HG03064 (cell line): ENCODE results near the gene TNFRSF14.

Experiments
- ATAC-seq: cut with Tn5 transposase; IDR thresholded peaks from one replicate; pipeline ENCODE4 v1.9.1; 2021; ENCODE audit warnings: low read depth; ENCODE audit not compliant: unreplicated experiment

The TNFRSF14 gene

DNA sequence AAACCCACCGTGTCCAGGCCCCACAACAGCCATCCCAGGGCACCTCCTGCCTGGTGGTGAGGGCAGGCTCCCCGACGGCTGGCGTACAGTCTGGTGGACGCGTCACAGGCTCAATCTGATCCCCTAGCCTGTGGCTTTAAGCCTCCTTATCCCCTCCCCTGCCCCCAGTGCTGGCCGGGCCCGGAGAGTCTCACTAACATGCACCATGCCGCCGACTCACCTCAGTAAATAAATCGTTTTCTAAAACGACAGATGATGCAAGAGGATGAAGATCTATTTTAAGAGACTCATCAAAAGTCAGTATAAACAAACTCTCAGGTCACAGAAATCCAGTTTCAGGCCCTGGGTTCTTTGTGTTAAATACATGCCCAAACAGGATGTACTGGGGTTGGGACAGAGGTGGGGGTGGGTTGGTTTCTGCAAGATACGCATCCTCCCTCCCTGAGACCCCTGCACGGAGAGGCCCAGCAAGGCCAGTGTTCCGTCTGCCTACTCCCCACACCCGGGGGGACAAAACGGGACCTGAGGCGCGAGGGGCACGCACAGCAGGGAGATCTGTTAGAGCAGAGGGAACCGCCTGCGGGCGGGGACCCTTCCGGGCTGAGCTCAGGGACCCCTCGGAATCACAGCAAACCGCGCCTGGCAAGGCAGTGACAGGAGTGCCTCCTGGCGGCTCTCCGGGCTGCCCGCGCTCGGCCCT is 32.8 kb upstream of the TNFRSF14 start:
- ATAC-seq, result no peak

DNA sequence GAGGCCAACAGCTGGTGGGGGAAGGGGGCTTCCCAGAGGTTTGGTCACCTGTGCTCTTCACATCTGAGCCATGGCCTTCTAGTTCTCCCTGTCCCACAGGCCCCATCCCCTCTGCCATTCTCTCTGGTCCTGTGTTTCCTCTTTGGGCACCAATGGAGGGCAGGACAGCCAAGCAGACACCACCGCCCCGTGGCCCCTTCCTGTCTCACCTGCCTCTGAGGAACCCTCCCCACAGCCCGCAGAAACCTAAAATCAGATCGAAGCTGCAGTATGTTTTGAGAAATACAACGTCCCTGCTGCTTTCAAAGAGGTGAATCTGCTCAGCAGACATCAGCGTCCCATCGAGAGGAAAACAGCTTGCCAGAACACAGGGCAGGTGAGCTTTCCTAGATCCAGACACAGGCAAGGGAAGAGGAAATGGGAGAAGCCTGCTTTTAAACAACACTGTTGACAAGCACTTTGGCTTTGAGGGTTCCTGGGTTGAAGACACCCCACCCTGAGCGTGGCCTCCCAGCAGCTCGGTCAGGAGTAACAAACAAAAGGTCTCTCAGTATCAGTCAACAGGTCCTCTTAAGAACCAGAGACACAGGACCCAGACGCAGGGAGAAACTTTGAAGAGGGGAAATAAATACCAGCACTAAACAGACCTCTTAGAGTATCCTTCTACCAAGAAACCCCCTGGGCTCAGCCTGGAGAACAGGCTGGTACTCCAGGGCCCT is 32.1 kb upstream of the TNFRSF14 start:
- no peak for ATAC-seq

DNA sequence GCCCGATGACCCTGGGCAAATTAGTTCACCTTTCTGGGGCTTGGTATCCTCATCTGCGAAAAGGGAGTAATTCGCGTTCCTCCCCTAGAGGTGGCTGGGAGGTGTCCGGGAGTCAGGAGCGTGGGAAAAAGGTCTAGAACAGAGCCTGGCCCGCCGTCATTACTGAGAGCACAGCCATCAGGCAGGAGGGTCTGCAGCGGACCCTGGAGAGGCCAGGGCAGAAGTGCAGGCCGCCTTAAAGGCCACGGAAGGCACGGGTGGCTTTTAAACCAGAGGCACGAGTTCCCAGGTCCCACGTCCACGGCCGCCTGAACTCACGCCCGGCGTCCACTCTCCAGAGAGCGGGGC is 30.6 kb upstream of the TNFRSF14 start:
- no peak for ATAC-seq

DNA sequence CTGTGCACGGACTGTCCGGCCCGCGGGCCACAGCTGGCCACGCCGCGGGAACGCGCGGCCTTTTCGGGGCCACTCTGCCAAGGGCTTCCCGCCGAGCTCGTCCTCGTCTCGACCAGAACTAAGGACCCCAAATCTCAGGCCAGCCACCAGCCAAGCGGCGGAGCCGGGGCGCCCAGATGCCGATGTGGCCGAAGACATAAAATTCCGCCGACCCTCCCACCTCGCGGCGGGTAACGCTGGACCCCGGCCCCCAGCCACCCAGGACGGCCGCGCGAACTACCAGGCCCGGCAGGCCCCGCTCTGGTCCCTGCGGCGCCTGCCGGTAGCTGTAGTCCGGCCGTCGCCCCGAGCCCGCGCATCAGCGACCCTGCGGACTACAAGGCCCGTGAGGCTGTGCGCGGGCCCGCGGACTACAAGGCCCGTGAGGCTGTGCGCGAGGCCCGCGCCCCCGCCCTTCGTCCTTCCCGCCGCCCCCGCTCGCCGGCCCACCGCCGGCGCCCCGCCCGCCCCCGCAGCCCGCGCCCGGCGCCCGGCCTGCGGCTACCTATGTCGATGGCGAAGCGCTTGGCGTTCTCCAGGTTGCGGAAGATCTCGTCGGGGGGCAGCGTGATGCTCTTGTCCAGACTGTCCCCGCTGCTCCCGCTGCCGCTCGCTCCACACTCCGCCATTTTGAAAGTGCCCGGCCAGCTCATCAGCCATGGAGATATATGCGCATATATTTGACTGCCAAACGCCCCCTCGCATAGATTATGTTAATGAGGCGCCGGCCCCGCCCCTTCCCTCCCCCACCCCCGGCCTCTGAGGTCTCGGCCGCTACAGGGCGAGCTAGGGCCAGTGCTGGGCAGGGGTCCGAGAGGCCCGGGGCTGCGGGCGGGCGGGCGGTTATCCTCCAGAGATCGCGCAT is 30.0 kb upstream of the TNFRSF14 start, which contains the start of gene PANK4:
Gene PANK4 (minus strand): TSS at position 677 of the 904 bp plus-strand sequence. CDS start 9 bp downstream, at position 668.
- ATAC-seq, result peak; percentile 80

DNA sequence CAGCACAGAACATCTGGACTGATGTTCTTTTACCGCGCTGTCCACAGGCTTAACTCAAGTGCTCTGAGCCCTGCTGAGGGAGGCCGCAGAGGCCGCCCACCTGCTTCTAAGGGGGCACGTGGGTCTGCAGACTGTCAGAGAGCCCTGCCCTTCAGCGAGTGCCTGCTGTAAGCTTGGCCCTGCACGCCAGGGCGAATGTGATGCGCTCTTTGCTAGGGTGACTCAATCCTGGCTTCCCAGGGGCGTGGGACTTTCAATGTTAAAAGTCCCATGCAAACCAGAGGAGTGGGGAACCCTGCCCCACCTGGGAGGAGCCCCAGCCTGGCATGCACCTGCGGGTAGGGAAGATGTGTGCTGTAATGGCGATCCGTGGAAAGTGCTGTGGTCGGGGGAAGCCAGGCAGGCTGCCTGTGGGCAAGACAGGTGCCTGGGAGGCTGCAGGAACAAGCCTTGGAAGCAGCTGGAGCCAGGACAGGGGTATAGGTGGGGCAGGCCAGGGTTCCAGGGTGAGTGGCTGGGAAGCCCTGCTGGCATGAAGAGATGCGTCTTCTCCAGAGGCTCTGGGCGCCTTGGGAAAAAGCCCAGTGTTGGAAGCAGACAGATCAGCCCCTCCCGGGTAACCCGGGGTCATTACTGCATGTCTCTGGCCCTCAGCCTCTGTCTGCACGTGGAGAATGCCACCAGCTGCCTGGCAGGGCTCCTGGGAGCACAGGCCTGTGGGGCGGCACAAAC is 29.2 kb upstream of the TNFRSF14 start:
- peak; percentile 33 for ATAC-seq

DNA sequence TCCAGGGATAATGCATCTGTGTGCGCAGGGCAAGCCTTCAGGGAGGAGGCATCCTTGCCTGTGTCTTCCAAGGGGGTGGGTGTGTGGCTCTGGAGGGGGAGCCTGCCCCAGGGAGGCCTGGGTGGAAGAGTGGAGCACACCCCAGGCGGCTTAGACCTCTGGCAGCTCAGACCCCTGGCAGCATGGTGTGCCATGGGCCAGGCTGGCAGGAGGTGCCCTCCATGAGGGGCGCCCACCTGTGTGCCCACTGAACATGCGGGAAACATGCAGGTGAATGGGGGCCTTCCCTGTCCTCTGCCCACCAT is 28.7 kb upstream of the TNFRSF14 start:
- no peak for ATAC-seq

DNA sequence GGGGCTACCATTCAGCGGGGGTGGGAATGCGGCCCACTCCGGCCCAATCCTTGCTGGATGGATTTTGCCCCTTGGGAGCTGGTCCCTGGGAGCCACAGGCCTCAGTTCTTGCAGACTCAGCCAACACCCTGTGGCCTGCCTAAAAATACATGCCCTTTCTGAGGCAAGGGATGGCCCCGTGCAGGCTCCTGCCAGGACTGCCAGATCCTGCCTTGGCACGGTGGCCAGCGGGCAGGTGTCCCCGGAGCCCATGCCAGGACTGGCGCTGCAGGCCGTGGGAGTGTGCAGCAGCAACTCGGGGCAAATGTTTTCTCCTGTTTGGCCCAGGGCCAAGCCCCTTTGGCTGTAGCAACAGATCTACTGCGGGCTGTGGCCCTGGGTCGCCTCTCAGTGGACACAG is 28.2 kb upstream of the TNFRSF14 start:
- ATAC-seq, result no peak

DNA sequence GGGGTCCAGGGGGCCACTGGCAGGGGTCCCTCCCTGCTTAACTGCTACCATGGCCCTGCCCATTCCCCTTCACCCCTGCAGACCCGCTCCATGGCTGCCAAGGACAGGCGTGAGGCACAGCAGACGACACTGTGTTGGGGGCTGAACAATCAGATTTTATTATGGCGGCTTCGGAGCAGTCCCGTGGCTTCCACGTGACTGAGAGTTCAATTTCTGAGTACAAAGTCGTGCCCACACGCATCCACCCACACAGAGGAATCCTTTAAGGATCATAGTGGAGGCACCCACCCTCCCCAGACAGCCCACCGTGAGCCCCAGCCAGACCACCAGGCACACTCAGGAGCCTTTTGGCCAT is 27.6 kb upstream of the TNFRSF14 start:
- no peak for ATAC-seq

DNA sequence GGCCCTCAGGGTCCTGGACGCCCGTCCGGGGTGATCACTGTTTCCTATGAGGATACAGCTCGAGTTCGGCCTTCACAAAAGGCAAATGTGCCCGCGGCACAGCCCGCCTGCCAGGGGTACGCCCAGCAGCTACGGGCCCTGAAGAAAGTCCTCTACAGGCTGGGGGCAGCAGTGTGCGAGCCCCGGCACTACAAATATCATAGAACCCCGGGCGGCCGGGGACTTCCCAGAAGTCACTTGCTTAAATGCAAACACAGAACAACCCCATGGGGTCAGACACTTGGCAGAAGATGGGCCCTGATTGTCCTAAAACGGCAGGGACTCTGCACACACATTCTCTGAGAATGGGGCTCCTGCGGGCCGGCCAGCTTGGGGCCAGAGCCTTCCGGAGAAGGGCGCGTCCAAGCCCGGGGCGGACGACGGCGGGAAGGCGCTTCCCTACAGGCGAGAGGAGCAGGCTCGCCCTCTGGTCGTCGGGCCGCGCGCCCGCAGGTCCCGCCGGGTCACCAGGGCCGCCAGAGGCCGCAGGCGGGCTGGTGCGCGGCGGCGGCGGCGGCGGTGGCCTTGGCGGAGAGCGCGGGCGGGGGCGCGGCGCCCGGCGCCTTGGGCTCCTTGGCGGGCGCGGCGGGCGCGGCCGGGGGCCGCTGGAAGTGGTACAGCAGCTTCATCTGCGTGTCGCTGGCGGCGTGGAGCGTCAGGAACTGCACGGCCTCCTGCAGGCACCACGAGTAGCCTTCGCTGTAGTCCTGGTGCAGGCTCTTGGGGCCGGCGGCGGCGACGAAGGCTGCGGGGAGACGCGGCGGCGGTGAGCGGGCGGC is 27.0 kb upstream of the TNFRSF14 start:
- ATAC-seq, result no peak

DNA sequence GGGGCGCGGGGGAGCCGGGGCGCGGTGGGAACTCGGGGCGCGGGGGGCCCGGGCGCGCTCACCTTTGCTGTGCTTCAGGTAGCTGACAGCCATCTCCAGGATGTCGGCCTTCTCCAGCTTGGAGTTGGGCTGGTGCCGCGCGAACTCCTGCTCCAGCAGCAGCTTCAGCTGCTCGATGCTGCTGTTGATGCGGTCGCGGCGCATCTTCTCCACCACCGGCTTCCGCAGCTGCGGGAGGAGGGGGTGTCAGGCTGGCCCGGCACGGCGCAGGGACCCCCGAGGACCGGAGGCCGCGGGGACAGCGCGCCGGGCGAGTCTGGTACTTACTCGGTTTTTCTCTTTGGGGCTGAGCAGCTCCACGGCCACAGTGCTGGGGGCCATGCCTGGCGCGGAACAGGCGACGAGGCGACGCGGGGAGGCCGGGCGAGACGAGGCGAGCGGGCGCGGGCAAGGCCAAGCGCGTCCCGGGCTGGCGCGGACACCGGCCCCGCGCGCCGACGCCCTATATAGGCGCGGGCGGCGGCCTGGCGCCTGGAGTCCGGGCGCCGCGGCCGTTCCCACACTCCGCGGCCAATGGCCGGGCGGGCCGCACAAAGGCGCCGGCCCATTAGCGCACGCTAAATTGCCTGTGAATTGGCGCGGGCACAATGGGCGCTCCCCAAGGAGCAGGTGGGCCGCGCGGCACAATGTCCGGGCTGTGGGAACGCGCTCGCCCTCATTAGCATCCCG is 26.2 kb upstream of the TNFRSF14 start, which contains the start of gene HES5:
Gene HES5 (minus strand): TSS at position 480 of the 729 bp plus-strand sequence. CDS start 99 bp downstream, at position 381.
- ATAC-seq, result no peak

DNA sequence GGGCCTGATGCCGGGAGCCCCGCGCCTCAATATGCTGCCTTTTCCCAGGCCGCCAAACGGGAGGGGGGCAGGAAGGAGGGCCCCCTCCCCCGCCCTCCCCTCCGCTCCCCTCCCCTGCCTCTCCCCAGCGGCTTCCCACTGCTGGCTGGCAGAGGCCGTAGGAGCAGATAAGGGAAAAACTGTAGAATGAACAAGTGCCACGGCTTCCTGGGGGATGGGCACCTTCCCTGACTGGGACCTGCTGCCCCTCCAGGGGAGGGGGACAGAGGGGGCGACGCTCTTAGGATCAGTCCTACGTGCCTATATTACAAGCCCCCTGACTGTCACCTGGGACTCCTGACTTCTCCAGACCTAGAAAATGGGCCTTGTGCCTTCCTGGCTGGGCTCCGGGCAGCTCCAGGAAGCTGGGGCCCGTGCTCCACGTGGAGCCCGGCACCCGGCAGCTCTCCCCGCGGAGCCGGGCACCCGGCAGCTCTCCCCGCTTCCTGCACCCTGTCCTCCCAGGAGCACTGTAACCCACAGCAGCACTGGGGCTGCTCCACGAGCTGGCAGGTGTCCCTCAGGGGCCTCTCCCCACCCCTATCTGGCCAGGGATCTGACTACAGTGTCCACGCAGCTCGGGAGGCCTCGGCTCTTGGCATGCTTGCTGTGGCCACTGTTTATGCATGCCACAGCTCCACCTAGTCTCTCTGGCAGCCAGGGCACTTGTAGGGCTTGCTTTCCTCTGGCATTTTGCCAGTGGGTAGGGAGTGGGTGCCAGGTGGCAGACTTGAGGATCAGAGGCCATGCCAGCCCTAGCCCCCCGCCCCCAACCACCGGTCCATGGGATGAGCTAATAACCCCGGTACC is 25.4 kb upstream of the TNFRSF14 start:
- ATAC-seq, result no peak

DNA sequence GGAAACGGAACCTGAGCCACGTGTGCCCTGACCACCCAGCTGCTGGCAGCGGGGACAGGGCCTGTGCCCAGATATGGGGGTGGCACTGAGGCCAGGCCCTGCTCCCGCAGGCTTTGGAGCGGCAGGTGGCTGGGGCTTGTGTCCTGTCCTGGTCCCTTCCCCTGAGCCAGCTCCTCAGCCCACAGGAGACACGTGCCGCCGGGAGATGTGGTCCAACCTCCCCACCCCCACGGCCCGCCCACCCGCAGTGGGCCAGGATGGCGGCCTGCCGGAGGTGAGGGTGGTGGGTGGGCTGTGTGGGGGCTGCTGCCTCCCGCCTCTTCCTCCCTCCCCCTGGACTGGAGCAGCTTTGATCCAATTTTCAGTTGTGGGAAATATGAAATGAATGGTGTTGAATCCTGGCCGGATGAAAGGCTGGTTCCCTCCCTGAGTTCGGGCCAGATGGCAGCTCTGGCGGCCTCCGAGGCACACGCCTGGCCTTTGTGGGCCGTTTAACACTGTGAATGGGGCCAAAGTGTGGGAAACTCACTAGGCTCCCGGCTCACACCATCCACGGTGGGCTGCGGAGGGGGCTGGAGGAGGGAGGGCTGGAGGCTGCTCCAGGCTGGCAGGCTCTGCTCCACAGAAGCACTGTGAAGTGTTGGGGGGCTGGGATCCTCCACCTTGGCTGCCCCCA is 23.5 kb upstream of the TNFRSF14 start:
- no peak for ATAC-seq

DNA sequence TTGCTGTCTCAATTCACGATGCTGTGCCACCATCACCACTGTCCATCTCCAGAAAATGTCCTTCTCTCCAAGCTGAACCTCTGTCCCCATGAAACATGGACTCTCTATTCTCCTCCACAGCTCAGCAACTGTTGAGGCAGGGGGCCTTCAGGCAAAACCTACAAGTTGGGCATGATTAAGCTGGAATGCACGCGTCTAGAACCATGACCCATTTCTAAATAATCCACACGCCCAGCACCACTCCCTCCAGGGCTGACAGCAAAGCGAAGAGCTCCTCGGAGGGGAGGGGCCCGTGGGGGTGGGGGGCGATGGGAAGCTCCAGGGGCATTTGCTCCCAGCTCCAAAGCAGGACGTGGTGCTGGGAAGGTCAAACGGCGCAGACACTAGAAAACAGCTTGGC is 22.8 kb upstream of the TNFRSF14 start:
- no peak for ATAC-seq

DNA sequence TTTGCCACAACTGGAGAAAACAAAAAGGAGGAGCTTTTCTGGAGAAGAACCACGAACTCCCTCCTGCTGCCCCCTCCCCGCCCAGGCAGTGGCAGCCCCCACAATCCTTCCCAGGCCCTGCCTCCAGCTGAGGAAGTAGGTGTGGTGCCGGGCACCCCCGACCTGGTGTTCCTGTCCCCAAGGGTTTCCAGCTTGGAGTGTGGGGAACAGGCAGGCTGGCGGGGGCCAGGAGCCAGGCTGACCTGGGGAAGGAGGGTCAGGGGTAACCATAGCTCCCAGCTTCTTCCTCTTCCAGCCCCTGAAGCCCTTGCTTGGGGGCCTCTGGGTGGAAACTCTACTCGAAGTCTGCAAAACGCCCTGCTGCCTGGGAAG is 21.9 kb upstream of the TNFRSF14 start:
- no peak for ATAC-seq

DNA sequence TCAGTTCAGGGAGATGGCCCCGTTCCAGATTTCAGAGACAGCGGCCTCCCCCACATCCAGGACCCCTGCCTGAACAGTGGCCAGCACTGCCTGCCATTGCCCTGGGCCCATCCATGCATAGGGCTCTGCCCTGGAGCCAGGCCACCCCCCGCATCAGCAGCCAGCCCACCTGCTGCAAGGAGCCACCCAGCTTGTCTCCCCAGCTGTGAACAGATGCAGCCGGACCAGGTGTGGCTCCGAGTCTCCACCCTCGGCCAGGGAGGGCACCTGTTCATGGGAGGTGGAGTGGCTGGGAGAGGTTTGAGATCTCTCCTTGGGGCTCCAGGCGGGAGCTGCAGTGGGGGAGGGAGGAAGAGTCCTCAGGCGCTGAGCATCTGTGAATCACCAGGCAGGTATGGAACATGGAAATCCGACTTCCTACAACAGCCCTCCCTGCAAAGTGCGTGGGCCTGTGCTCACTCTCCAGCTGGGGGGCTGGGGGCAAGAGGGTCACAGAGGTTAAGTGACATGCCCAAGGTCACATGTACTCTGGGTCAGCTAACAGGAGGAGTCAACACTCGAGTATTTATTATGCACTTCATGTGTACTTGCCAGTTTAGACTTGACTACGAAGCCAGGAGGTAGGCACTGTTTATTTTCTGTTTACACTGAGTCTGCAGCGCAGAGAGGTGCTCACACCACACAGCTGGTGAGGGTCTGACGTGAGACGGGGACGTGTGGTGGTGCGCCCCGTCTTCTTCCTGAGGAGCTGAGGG is 21.3 kb upstream of the TNFRSF14 start:
- no peak for ATAC-seq

DNA sequence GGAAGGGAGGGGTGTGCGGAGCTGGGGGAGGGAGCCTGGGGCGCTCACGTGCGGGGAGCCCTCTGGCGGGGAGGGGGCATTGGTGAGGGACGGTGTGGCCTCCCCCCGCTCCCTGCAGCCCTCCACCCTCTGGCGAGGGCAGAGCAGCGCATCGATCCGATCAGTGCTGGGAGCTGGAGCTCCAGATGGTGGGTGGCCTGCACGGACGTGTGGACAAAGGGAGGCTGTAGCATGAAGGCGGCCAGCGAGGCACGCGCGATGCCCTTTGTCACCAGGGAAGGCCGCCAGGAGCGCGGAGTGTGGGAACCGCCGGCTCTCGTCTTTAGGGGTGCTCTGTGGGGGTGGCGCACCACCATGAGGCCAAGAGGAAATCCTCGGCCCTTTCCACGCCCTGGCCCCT is 20.7 kb upstream of the TNFRSF14 start:
- ATAC-seq, result no peak

DNA sequence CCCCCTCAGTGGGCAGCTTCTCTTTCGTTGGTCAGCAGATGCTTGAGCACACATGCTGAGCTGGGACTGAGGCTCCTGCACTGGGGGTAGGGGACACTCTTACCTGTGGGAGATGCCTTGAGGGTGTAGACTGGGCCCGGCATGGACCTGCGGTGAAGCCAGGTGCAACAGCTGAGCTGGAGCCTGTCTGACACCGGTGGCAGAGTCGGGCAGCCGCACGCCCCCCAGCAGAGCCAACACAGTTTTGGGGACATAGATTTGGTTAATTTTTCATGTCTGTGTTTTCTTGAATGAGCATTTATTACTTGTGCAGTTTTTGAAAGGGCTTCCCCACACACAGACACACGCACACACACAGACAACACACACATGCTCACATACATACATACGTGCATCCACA is 20.2 kb upstream of the TNFRSF14 start:
- ATAC-seq, result no peak
